HG03045 (cell line): ENCODE results near the gene PHLDB1.
"Not testable (repeated sequence)": the region's sequence is repeated elsewhere in the genome, so short reads cannot be mapped to it uniquely, and the experiment has no call there.

Source experiments
- ATAC-seq: cut with Tn5 transposase; IDR thresholded peaks from one replicate; pipeline ENCODE4 v1.9.1; 2021; ENCODE audit warnings: mild to moderate bottlenecking, moderate library complexity; ENCODE audit not compliant: unreplicated experiment

The PHLDB1 gene

DNA sequence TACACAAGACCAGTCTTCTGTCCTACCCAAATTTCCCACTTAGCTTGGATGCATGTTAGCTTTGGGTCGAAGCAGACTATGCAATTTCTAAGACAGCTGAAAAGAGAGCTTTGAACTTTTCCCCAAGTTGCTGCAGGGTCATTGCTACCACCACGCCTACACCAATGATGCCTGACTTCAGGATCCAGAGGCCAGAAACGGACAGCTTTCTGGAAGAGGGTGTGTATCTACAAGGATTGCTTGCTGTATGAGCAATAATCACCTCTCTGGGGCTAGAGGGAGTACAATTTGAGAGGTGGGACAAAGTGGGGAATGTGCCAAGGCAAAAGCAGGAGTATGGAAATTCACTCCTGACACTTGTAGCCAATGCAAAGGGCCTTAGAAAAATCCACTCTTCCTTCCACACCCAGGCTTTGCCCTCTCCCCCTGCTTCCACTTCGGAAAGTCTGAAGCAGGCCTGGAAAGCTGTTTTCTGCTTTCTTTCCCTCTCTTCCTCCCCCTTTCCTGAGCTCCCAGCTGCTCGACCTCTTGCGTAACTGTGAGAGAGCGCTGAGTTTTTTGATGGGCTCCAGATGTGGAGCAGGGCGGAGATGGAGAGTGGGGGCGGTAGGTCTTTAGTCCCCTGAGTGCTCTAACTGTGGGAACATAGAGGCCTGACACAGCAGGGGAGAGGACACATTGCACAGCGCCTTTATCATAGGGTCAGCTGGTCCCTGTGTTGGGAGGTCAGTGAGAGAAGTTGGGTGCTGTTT, 2.1 kb upstream of the PHLDB1 start:
- ATAC-seq = no peak

DNA sequence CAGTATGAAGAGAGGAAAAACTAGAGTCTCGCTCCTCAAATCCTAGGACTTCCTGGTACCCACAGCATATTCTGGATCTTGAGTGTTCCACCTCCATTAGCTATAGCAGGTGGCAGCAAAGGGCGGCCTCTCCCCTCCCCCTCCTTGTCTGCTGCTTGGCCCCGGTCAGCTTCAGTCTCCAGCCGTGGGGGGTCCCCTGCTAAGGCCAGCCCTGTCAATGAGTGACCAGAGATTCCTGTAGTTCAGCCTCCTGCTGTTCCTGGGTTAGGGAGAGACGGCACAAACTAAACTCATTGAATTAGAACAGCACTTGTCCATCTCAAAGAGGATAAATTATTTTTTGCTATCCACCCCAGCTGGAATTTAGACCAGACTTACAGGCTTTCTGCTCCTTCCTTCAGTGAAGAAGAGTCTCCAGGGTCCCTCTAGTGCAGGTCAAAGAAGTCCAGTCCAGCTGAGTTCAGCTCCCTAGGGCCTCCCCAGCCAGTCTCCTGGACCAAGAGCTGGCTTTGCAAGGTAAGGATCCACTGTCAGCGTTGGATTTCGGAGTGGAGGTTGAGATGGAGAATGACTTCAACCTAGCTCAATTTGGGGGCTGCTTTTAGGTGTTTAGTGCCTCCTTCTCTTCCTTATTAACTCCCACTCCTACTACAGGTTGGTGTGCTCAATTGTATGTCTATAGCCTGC, 1.1 kb upstream of the PHLDB1 start:
- no peak for ATAC-seq

- ATAC-seq = no peak
These were observed 579 bp upstream of the PHLDB1 start for GRCh38 chr11:118606844-118607228.

DNA sequence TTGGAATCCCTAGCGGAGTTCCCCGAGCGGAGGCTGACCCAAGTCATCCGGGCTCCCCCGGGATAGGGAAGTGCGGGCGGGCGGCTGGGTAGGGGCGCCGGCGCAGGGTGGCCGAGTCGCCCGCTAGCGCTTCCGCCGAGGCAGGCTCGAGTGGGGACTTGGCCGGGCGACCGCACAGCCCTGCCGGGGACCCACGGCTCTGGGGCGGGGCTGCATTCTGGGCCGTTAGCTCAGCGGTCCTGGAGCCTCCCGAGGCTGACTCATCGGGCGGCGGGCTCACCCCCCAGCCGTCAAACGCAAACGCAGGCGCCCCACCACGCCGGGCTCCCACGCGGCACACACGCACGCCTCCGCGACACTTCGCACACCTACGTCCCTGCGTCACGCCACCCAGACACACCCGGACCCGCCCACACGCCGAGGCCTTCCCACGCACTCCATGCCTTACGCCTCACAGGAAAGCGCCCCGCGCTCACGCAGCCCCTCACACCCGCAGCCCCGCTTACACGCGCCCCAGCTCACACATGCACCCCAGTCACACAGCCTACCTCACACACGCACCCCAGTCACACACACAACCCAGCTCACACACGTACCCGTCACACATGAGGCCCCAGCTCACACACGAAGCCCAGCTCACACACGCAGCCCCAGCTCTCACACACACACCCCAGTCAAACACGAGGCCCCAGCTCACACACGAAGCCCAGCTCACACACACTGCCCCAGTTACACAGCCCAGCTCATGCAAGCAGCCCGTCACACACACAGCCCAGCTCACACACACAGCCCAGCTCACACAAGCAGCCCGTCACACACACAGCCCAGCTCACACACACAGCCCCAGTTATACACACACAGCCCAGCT, 1.2 kb downstream of the PHLDB1 start:
- no peak for ATAC-seq

GRCh38 chr11:118609380-118610224, 2.2 kb downstream of the PHLDB1 start:
- no peak for ATAC-seq

- ATAC-seq = no peak
These were observed 2.9 kb downstream of the PHLDB1 start for GRCh38 chr11:118610225-118610772.

GRCh38 chr11:118610773-118611432, 3.5 kb downstream of the PHLDB1 start:
- ATAC-seq = peak; percentile 54

DNA sequence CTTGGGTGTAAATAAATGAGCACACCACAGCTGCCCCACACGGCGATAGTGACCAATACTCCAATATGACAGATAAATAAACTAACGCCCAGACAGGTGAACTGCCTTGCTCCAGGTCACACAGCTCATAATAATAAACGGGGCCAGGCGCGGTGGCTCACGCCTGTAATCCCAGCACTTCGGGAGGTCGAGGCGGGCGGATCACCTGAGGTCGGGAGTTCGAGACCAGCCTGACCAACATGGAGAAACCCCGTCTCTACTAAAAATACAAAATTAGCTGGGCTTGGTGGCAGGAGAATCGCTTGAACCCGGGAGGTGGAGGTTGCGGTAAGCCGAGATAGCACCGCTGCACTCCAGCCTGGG, 4.0 kb downstream of the PHLDB1 start:
- ATAC-seq = not testable (repeated sequence)

GRCh38 chr11:118612378-118612777, 5.0 kb downstream of the PHLDB1 start:
- no peak for ATAC-seq

- no peak for ATAC-seq
These were observed 7.1 kb downstream of the PHLDB1 start for GRCh38 chr11:118614511-118614910.

- no peak for ATAC-seq
These were observed 8.0 kb downstream of the PHLDB1 start for GRCh38 chr11:118615282-118615975.

DNA sequence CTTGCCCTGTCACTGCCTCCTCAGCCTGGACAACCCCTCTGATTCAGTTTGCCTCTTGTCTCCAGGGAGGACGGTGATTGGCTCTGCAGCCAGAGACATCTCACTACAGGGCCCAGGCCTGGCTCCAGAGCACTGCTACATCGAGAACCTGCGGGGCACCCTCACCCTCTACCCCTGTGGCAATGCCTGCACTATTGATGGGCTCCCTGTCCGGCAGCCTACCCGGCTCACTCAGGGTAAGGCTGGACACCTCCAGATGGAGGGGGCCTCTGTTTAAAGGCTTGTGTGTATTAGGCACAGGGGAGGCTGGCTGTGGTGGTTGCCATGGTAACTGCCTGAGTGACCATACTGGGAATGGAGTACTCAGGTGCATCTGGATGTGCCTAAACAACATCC, 8.6 kb downstream of the PHLDB1 start:
- no peak for ATAC-seq

DNA sequence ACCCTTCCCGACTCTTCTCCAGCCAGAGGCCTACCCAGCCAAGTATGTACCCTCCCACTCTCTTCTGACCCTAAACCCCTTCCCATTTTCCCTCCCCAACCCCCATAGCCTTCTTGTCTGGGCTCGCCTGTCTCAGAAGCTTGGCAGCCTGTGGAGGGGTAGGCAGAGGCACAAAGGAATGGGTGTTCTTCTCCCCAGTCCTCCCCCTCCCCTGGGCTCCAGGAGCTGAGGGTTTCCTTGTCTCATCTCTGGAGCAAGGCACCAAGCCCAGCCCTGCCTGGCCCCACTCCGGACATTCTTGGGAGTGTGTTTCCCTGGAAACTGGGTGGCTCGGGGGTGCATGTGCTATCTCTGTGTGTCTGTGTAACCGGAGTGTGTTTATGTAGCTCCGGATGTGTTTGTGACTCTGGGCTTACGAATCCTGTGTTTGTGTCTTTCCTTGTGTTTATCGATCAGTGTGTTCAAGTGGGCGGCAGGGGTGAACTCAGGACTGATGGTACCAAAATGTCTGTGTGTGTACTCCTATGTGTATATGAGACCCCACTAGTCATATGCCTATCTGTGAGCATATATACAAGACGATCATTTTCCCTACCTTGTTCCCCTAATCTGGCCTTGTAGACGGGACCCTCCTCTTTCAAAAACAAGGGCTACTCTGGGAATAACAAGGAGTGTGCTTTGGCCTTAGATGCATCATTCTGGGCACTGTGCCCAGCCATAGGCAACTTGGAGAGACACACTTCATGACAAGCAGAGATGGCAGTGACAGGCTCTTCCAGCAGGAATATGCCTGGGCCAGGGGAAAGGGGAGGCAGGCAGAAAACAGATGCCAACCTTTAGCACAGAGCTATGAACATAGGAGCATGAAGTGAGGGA, 10.9 kb downstream of the PHLDB1 start:
- ATAC-seq = no peak

DNA sequence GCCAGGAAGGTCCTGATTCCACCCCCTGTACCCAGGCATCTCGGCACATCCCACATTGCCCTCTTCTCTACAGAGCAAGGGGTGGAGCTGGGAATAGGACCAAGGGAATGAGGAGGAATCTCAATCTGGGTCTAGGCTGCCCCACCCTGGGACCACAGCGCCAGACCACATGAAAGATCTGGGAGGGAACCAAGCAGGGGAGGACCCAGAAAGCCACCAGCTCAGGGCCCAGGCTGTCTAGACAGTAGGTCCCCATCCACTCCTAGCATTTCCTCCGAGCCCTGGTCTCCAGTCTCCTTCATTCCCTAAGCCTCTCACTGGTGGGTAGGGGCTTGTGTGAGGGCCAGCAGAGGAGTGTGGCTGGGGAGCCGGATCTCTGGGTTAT, 11.6 kb downstream of the PHLDB1 start:
- no peak for ATAC-seq

DNA sequence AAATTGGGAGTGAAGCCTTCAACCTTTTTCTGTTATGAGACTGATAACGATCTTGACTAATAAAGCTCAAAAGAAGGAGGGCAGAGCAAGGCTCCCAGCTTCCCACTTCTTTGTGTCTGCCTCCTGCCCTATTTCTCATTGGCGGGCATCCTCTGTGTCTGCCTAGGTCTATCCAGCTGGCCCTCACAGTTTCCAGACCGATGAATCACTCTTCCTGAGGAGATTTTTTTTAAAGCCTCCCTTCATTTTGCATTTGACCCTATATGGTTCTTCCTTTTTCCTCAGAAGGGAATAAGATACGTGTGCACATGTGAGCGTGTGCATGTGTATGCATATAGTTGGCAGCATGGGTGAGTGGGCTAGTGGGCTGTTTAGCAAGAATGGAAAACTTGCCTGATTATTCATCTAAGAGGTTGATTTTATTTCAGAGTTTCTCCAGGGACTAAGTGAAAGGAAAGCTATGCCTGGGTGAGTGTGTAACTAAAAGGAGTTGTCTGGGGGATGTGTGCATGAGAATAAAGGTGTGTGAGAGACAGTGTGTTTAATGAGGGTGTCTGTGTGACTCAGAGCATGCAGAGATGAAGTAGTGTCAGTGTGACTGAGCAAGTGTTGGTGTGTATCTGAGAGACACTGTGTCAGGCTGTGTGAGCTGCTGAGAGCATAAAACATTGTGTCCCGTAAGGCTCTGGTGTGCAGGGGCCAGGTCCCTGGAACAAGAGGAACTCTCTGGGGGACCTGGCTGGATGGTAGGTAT, 12.2 kb downstream of the PHLDB1 start:
- no peak for ATAC-seq

GRCh38 chr11:118620529-118621070, 13.2 kb downstream of the PHLDB1 start:
- ATAC-seq = no peak

GRCh38 chr11:118621071-118621783, 13.8 kb downstream of the PHLDB1 start:
- no peak for ATAC-seq
